ENCODE data around the gene LRIG1.

Gene LRIG1

DNA sequence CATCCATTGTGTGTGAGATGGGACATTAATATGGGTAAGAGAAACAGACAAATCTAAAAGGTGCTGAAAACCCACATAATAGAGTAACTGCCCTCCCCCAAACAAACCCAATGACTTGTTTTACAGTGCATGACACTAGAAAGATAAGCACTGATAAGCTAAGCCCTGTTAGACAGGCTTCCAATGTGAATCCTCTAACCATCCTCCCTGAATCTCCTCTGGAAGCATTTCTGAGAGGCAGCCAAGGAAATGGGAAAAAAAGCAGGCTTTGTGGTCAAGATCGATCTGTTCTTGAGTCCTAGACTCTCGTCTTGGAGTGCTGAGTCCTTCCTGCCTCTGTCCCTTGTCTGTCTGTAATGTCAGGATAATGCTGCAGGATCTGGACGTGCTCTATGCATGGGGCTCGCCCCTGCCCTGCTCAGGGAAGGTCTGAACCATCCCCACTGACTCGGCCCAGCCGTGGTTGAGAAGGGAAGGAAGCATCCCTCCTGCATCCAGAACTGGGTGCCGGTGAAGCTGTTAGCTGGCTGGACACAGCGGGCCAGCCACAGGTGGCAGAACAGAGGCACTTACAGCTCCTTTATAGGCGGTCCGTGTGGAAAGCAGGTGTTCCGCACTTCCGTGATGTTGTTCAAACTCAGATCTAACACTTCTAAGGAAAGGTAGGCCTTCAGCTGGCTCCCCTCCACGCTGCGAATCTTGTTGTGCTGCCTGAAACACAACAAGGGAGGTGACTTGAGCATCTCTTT is 84.1 kb downstream of the LRIG1 start:
- DNase-seq, result no peak

GRCh38 chr3:66415867-66416428 is 84.9 kb downstream of the LRIG1 start:
- no peak for DNase-seq

DNA sequence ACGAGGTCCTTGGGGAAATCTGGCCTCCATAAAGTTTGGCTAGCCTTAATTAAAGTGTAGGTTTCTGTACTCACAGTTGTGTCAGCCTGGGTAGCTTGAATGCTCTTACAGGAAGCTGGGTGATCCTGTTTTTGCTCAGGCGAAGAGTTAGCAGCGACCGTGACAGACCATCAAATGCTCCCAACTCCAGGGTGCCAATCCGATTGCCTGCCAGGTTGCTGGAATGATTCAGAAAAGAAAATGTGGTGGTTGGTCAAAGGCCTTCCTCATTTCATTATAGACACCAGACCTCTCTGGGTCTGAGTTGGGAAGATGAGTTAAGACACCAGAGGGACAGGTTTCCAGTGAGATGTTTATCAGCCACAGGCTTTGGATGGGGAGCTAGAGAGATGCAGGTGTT is 86.0 kb downstream of the LRIG1 start:
- no peak for DNase-seq

- no peak for DNase-seq
Measured at GRCh38 chr3:66413151-66413751, 87.6 kb downstream of the LRIG1 start.

GRCh38 chr3:66411961-66412887 is 88.6 kb downstream of the LRIG1 start:
- no peak for DNase-seq

- DNase-seq, result no peak
Measured at GRCh38 chr3:66411474-66411873, 89.3 kb downstream of the LRIG1 start.

- no peak for DNase-seq
Measured at GRCh38 chr3:66410976-66411375, 89.8 kb downstream of the LRIG1 start.

DNA sequence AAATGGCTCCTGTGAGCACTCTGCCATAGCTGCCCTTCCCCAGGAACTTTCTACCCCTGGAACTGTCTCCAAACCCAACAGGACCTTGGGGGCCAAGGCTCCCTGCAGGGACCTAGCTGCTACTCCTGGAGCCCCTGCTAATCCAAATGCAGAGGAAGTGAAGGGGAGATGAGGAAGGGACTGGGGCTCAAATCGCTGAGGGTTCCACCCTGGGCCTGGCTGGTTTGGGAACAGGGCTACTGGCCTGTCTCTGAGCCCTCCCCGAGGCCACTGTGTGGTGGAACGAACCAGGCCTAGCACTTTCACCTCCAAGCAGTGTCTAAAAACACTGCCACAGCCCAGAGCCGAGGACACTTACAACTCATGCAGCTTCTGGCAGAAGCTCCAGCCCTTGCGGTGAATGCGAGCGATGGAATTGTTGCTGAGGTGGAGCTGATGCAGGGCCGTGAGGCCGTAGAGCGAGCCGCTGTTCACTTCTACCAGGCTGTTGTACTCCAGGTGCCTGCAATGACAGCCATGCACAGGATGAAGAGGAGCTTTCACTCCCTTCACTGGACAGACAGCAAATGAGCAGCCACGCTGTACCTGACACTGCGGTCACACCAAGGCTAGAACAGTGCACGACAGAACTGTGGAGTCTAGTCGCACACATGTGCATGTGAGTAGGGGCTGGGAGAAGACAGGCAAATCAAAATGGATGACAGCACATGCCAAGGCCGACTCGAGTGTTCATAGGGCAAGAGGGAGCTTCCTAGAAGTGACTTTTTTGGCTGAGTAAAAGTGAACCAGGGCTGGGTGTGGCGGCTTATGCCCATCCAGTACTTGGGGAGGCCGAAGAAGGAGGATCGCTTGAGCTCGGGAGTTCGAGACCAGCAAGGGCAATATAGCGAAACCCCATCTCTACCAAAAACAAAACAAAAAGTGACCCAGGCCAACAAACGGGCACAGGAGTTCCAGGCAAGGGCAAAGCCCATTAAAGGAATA is 90.8 kb downstream of the LRIG1 start:
- DNase-seq, result no peak

DNA sequence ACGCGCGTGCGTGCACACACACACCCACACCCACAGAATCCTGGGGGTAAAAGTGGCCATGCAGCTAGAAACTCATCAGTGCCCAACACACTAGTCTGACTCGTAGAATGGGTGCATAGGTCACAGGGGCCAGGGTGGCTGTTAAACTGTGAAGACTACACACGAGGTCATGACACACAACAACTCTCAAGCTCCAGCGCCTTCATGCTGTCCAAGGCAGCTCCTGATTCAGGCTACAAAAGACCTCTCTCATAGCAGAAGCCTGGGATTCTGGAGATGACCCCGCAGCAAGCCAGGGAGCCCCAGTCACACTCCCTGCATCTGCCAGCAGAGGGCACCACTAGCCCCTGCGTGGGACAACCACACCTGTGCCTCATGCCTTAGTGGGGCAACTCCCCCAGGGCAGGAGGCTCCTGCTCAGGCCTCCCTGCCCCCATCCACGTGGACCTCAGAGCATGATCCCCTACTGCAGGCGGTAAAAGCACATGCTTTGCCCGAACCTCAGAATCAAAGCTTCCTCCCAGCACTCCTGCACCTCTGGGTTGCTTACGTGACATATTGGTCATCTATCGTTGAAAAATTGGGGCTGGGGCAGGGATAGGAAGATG is 93.1 kb downstream of the LRIG1 start:
- DNase-seq, result no peak

- DNase-seq, result no peak
Measured at GRCh38 chr3:66406831-66407610, 93.8 kb downstream of the LRIG1 start.

- no peak for DNase-seq
Measured at GRCh38 chr3:66406163-66406562, 94.7 kb downstream of the LRIG1 start.

GRCh38 chr3:66405701-66406091 is 95.1 kb downstream of the LRIG1 start:
- no peak for DNase-seq

DNA sequence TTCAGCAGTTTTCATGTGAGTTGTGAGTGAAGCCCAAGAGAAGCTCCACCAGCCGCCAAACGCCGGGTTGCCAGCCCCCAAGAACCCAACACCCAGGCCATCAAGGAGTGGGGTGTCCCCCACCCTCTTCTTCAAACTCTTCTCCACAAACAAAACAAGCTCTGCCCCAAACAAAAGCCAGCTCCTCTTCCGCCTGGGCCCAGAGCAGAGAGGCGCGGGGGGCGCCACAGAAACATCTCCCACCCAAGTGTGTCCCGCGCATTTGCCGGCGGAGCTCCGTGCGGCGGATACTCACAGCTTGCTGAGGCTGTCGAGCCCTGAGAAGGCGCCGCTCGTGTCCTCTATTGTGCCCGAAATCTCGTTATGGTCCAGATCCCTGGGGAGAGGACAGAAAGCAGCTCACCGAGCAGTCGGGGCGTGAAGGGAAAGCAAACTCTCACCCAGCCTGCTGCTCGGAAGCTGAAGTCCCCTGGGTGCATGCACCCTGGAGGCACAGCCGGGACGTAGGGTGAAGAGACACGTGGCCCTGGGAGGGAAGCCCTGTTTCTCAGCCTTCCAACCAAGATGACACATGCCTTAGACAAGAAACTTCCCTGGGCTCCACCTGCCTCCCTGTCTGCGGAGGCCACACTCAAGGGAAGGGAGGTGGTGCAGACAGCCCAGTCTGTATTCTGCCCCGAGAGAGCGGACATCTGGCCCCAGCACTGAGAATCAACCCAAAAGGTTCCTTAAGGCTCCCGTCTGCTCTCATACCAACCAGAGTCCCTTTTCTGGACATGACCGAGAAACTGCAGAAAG is 95.7 kb downstream of the LRIG1 start:
- DNase-seq, result no peak

- no peak for DNase-seq
Measured at GRCh38 chr3:66404197-66404596, 96.6 kb downstream of the LRIG1 start.

- DNase-seq, result no peak
Measured at GRCh38 chr3:66403323-66403990, 97.4 kb downstream of the LRIG1 start.

- no peak for DNase-seq
Measured at GRCh38 chr3:66402596-66403290, 98.1 kb downstream of the LRIG1 start.

DNA sequence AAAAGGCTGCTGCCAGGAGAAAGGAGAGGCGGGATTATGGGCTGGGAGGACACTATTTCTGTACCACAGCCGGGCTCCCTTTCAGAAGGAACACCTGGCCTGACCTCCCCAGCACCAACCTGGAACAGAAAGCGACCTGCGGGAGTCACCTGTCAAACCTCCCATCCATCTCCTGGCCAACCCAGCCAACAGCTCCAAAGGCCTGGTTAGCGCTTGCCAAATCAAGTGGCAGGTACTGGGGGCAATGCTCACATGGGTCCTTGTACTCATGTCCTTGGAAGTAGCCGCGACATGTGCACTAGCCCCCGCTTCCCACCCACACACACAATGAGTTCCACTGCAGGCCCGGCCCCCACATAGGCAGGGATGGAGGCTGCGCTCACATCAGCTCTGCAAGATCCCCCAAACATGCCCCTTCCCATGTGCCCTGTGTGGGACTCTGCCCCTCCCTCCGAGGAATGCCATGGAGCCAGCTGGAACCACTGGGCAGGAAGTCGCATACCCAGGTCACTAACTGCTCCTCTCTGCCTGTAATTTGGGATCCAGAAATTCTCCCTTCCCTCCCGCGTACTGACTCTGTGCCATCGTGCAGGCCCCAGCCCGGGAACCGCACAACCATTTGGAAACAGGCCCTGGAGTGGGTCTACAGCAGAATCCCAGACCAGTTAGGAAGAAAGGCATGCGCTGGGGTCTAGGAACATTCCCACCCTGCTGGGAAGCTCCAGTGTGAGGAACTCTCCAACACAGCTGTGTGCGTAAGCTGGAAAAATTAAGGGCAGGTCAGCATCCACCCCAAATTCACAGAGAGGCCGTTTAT is 98.9 kb downstream of the LRIG1 start:
- DNase-seq, result no peak

- no peak for DNase-seq
Measured at GRCh38 chr3:66401157-66401550, 99.7 kb downstream of the LRIG1 start.
